Ovary (tissue), 3 donors: ENCODE measurements around the gene KIF3B.

Experiments used
- CTCF ChIP-seq, 3 donors: fragments of 450-650 bp in 2 of 3; fragments of 200-600 bp in 1 of 3; IDR thresholded peaks; one replicate each; pipeline versions ENCODE4 v1.5.1 to v1.8.0; 2016 to 2022; ENCODE audit warnings: antibody characterized with exemption in 3 of 3, mild to moderate bottlenecking in 1 of 3
- EP300 ChIP-seq: sonication (generic); formaldehyde crosslinking; IDR thresholded peaks from one replicate; pipeline ENCODE4 v1.6.1; 2017; ENCODE audit warnings: antibody characterized with exemption
- POLR2A ChIP-seq: fragments of 450-650 bp; IDR thresholded peaks from one replicate; pipeline ENCODE4 v1.6.1; 2017; ENCODE audit warnings: antibody characterized with exemption, mild to moderate bottlenecking, moderate library complexity
- donor health status: DM: no; HTN: no; CAD: no.

GRCh38 chr20:32380745-32381144, 103.3 kb downstream of the KIF3B start:
- TF ChIP-seq CTCF (IDR thresholded peaks at IDR 0.05): no peak
- TF ChIP-seq EP300: no peak
- TF ChIP-seq POLR2A: no peak
